Measurements from ENCODE around the gene EME2. TPM values are rescaled to one million over a fixed set of nuclear protein-coding genes. Genes with fewer than 3 reads are reported as not detected.

Gene EME2
- total RNA-seq, 1 experiment from 2014 or later: 63.6 TPM

- H3T11ph ChIP-seq (ENCODE audit: low read length): no peak overlapping the region
- H3K56ac ChIP-seq (ENCODE audit: insufficient read length, low read depth, low read length): no peak overlapping the region
- H3K36me3 Mint-ChIP-seq (ENCODE audit: insufficient read depth in 1 of 3, low read depth in 3 of 3): peaks cover 0 to 3% (median 0%) of the 10 kb centered on the region in 3 experiments; a peak in 3 of 7 replicates
- H3K27me3 ChIP-seq (ENCODE audit: insufficient read depth, low read length): no peaks in the 10 kb centered on the region
- H3K18ac ChIP-seq (ENCODE audit: insufficient read length, low read depth, low read length): no peak overlapping the region
- no peaks in the 10 kb centered on the region for H3K79me2 ChIP-seq (ENCODE audit: insufficient read depth, low read length)
- H3K27ac ChIP-seq (ENCODE audit: insufficient read length, low read depth, low read length): no peak overlapping the region
- no peak overlapping the region for H4K5ac ChIP-seq (ENCODE audit: insufficient read length, low read depth, low read length)
- no peaks in the 10 kb centered on the region for H3K4me1 Mint-ChIP-seq
- H3K14ac ChIP-seq (ENCODE audit: insufficient read depth, low read length): no peak overlapping the region
- WGBS (ENCODE audit: extremely low coverage, insufficient read length, low lambda C conversion rate): no CpG with 5 or more reads among the region's 33 CpGs
- no peak overlapping the region for H3K9ac ChIP-seq (ENCODE audit: extremely low read depth, insufficient read length, low read length)
- H2BK20ac ChIP-seq (ENCODE audit: low read depth, low read length, poor library complexity, severe bottlenecking): no peak overlapping the region
- no peaks in the 10 kb centered on the region for H3K4me1 ChIP-seq (ENCODE audit: insufficient read depth, low read length)
- H2AFZ ChIP-seq (ENCODE audit: low read length): no peak overlapping the region
- no peak overlapping the region for H2BK5ac ChIP-seq (ENCODE audit: insufficient read length, low read length)
- H4K8ac ChIP-seq (replicated peaks; ENCODE audit: insufficient read length, low read depth, low read length): no peak overlapping the region
- no peaks in the 10 kb centered on the region; the same call in 1 of the 2 replicates for H3K27me3 Mint-ChIP-seq (ENCODE audit: low read depth)
- no peak for TF ChIP-seq CTCF (conservative IDR thresholded peaks at IDR 0.05)
- no peak overlapping the region for H3K4me3 Mint-ChIP-seq
- DNase-seq: no peak
- H2BK15ac ChIP-seq (ENCODE audit: low read depth, low read length): no peak overlapping the region
- H4K91ac ChIP-seq (ENCODE audit: insufficient read length, low read depth, low read length): no peak overlapping the region
- H3K27ac Mint-ChIP-seq: no peak overlapping the region
- H2BK12ac ChIP-seq (ENCODE audit: insufficient read length, low read depth, low read length): no peak overlapping the region
- H3K79me1 ChIP-seq (ENCODE audit: insufficient read depth, low read depth, low read length, poor library complexity, severe bottlenecking): no peaks in the 10 kb centered on the region
- peaks cover 15% of the 10 kb centered on the region for H3K9me3 ChIP-seq (ENCODE audit: control insufficient read depth, low read depth, low read length)
- H3K23ac ChIP-seq (ENCODE audit: insufficient read length, low read depth, low read length): no peak overlapping the region
- peaks cover 3% of the 10 kb centered on the region for H4K20me1 ChIP-seq (ENCODE audit: control insufficient read depth, insufficient read depth, insufficient read length)
- H2BK120ac ChIP-seq (ENCODE audit: low read depth, low read length, poor library complexity, severe bottlenecking): no peak overlapping the region
- no peak overlapping the region for H3K4ac ChIP-seq (ENCODE audit: low read depth, low read length)
- H3K23me2 ChIP-seq (ENCODE audit: insufficient read length, low read depth, low read length, poor library complexity, severe bottlenecking): no peaks in the 10 kb centered on the region
- no peak overlapping the region for H3K4me2 ChIP-seq (ENCODE audit: insufficient read depth, insufficient read length, low read length)
- H2AK5ac ChIP-seq (ENCODE audit: insufficient read length, low read length): no peak overlapping the region
- no peaks in the 10 kb centered on the region for H3K9me3 Mint-ChIP-seq
Observed at GRCh38 chr16:1740234-1740633, 32.4 kb upstream of the EME2 start.

Measured in H9 (cell line).